GM19455 (cell line): ENCODE measurements around the gene ATP2B2.

ENCODE experiments used
- ATAC-seq: cut with Tn5 transposase; IDR thresholded peaks from one replicate; pipeline ENCODE4 v1.9.1; 2021; ENCODE audit not compliant: unreplicated experiment

Gene ATP2B2

GRCh38 chr3:10405816-10406215 is 99.6 kb downstream of the ATP2B2 start:
- ATAC-seq, result no peak

- ATAC-seq, result no peak
Observed at GRCh38 chr3:10404876-10405275, 100.5 kb downstream of the ATP2B2 start.

GRCh38 chr3:10404377-10404776 is 101.0 kb downstream of the ATP2B2 start:
- ATAC-seq, result no peak

- no peak for ATAC-seq
Observed at GRCh38 chr3:10401990-10402761, 103.2 kb downstream of the ATP2B2 start.

- ATAC-seq, result no peak
Observed at GRCh38 chr3:10400749-10401495, 104.5 kb downstream of the ATP2B2 start.

- no peak for ATAC-seq
Observed at GRCh38 chr3:10400050-10400748, 105.2 kb downstream of the ATP2B2 start.

- no peak for ATAC-seq
Observed at GRCh38 chr3:10399634-10400033, 105.8 kb downstream of the ATP2B2 start.

GRCh38 chr3:10398341-10398740 is 107.0 kb downstream of the ATP2B2 start:
- ATAC-seq, result no peak

- ATAC-seq, result no peak
Observed at GRCh38 chr3:10397879-10398278, 107.5 kb downstream of the ATP2B2 start.

- no peak for ATAC-seq
Observed at GRCh38 chr3:10396931-10397330, 108.5 kb downstream of the ATP2B2 start.

GRCh38 chr3:10396083-10396482 is 109.3 kb downstream of the ATP2B2 start:
- ATAC-seq, result no peak

- no peak for ATAC-seq
Observed at GRCh38 chr3:10395671-10396070, 109.7 kb downstream of the ATP2B2 start.

- ATAC-seq, result no peak
Observed at GRCh38 chr3:10395196-10395595, 110.2 kb downstream of the ATP2B2 start.

GRCh38 chr3:10394491-10395025 is 110.8 kb downstream of the ATP2B2 start:
- no peak for ATAC-seq

GRCh38 chr3:10393514-10393913 is 111.9 kb downstream of the ATP2B2 start:
- ATAC-seq, result no peak

- no peak for ATAC-seq
Observed at GRCh38 chr3:10392906-10393461, 112.4 kb downstream of the ATP2B2 start.

GRCh38 chr3:10392244-10392643 is 113.1 kb downstream of the ATP2B2 start:
- no peak for ATAC-seq

- no peak for ATAC-seq
Observed at GRCh38 chr3:10391391-10391790, 114.0 kb downstream of the ATP2B2 start.

GRCh38 chr3:10390641-10391373 is 114.6 kb downstream of the ATP2B2 start:
- no peak for ATAC-seq

GRCh38 chr3:10389995-10390394 is 115.4 kb downstream of the ATP2B2 start:
- peak; percentile 77 for ATAC-seq

- ATAC-seq, result no peak
Observed at GRCh38 chr3:10389339-10389738, 116.0 kb downstream of the ATP2B2 start.
